Mucosa of gallbladder (tissue), 1 donor: ENCODE measurements around the gene CATSPERB. TPM values are rescaled to one million over a fixed set of nuclear protein-coding genes. Genes with fewer than 3 reads are reported as not detected.
"Not testable (repeated sequence)": the region's sequence is repeated elsewhere in the genome, so short reads cannot be mapped to it uniquely, and the experiment has no call there.

Experiments
- DNase-seq: peaks from one replicate; pipeline ENCODE4 v3.0.0-alpha.2; 2020; ENCODE audit warnings: low spot score
- total RNA-seq: library from RNA; stranded (reverse); gene quantifications from one replicate; pipeline ENCODE4 v1.2.1, GENCODE V29; 2021
- donor health status: DM: no; HTN: no; CAD: no.

Gene CATSPERB
- total RNA-seq, 1 donor from 2014 or later = 10.5 TPM

DNA sequence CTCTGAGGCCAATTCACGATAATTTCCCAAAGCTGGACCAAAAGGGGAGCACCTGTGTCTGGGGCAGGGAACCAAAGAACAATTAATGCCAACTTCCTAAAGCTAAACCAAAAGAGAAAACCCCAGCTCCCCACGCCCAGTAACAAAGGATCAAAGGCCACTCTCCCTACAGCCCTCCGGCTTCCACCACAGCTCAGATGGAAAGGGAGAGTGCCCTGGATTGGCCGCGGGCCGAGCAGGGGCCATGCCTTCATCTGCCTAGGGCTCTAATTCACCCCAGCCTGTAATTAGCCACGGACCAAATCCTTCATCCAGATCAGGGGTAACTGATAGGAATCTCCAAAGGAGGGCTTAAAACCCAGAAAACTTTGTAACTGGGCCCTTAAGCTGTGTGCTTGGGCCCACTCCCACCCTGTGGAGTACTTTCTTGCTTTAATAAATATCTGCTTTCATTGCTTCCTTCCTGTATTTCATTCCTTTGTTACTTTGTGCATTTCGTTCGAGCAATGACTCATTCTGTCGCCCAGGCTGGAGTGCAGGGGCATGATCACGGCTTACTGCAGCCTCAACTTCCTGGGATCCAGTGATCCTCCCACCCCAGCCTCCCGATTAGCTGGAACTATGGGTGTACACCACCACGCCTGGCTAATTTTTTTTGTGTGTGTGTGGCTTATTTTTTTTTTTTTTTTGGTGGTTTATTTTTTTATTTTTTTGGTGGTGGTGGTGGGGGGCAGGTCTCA lies 156.2 kb downstream of the CATSPERB start:
- no peak for DNase-seq

DNA sequence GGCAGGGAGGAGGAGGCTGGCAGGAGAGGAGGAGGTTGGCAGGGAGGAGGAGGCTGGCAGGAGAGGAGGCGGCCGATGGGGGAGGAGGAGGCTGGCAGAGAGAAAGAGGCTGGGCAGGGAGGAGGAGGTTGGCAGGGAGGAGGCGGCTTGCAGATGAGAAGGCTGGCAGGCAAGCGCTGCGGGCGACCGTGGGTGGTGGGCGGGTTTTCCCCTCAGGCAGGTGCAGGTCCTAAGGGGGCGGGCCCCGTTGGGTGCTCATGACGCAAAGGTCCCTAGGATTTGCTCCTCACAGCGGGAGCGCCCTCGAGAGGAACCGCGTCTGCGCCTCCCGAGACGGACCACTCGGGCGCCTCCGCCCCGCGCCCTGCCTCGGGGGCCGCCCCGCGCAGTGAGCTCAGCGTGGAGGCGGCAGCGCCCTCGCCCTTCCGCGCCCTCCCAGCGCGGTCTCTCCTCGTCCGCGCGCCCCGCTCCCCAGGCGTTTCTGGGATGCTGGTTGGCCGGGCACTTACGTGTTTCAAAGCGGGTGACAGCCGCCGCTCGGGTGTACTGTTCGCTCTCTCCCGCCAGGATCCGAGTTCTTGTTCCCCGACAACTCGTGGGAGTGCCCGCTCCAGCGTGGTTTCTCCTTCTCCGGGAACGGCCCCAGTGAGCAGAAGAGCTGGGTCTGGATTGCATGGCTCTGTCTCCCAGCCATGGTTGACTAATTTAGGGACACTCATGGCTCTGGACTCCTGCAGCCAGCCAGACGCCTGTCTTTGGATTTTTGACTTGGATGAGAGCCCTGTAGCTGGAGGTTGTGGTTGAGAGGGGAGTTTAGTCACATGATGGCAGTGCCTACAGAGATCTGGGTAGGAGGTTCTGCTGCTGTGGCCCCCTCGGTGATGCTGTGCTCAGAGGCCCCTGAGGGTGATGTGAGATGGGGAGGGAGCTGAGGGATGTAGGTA lies 157.7 kb downstream of the CATSPERB start:
- peak; percentile 27 for DNase-seq

DNA sequence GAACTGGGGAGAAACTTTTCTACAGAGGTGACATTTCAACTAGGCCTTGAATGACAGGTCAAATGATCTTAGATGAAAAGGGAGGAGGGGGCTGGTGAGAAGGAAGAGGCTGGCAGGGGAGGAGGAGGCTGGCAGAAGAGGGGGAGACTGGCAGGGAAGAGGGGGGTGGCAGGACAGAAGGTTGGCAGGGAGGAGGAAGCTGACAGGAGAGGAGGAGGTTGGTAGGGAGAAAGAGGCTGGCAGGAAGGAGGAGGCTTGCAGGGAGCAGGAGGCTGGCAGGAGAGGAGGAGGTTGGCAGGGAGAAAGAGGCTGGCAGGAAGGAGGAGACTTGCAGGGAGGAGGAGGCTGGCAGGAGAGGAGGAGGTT lies 158.4 kb downstream of the CATSPERB start:
- DNase-seq = no peak

DNA sequence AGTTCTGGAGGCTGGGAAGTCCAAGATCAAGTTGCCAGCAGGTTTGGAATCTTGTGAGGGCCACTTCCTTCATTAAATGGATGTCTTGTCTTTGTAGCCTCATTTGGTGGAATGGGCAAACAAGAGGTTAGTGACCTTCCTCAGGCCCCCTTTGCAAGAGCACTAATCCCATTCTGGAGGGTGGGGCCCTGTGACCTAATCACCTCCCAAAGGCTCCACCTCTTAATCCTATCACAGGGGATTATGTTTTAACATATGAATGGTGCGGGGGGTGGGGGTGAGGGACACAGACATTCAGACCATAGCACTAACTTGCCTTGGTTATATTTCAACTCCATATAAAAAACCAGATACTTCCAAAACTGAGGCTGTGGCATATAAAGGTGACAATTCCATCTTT lies 161.9 kb downstream of the CATSPERB start:
- no peak for DNase-seq

DNA sequence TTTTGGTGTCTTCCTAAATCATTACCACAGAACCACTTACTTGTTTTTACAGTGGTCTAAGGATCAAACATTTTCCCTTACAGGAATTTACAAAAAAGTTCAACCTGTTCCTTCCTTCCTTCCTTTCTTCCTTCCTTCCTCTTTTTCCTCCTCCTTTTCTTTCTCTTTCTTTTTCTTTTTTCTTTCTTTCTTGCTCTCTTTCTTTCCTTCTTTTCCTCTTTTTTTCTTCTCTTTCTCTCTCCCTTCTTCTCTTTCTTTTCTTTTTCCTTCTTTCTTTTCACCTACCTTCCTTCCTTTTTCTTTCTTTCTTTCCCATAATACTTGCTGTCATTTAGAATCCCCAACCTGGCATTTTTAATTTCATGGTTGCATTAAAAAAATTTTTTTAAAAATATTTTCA lies 162.6 kb downstream of the CATSPERB start:
- DNase-seq = no peak

DNA sequence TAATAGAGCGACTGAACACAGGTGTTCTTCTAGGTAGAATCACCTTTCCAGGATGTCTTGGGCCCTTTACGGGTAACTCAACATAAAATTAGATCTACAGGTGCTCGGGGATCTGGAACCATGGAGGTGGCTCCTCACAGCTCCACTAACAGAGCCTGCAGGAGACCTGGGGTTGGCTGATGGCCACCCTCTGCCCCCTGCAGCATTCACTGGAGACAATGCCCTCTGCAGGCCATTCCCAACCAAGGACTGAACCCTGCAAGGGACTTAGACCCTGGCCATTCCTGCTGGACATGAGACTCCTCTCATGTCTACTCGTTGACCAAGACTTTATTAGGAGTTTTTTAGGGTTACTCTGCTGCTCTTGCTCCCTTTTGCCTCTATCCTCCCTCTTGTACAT lies 163.3 kb downstream of the CATSPERB start:
- DNase-seq = no peak

DNA sequence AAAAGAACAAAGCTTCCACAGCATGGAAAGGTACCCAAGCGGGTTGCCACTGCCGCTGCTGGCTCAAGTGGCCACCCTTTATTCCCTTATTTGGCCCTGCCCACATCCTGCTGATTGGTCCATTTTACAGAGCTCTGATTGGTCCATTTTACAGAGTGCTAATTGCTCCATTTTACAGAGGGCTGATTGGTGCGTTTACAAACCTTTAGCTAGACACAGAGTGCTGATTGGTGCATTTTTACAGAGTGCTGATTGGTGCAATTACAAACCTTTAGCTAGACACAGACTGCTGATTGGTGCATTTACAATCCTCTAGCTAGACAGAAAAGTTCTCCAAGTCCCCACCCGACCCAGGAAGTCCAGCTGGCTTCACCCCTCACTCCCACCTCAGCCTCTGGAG lies 164.1 kb downstream of the CATSPERB start:
- DNase-seq = not testable (repeated sequence)

DNA sequence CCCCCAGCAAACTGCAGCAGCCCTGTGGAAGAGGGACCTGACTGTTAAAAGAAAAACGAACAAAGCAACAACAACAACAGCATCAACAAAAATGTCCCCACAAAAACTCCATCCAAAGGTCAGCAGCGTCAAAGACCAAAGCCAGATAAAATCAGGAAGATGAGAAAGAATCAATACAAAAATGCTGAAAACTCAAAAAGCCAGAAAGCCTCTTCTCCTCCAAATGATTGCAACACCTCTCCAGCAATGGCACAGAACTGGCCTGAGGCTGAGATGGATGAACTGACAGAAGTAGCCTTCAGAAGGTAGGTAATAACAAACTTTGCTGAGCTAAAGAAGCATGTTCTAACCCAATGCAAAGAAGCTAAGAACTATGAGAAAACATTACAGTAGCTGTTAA lies 176.4 kb downstream of the CATSPERB start:
- no peak for DNase-seq

DNA sequence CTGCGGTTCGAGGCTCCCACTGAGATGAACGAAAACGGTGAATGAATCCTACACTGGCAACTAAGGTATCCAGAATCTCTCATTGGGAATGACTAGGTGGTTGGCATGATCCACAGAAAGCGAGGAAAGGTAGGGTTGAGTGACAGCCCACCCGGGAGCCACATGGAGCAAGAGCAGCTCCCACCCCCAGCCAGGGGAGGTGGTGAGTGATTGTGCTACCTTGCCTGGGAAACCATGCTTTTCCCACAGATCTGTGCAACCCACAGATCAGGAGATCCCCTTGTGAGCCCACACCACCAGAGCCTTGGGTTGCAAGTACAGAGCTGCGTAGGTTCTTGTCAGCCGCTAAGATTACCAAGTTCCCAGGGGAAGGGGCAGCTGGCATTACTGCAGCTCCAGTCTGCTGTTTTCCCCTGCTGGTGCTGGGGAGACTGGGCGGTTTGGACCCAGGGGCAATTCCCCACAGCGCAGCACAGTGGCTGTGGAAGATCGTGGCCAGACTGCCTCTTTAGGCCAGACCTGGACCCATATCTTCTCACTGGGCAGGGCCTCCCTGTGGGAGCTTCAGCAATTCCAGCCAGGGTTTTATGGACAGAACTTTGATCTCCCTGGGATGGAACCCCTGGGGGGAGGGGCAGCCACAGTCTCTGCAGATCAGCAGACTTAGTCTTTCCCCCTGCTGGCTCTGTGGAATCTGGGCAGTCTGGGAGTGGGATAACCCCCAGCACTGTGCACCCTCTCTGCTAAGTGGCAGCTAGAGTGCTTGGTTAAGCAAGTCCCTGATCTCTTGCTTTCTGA lies 177.2 kb downstream of the CATSPERB start:
- no peak for DNase-seq

DNA sequence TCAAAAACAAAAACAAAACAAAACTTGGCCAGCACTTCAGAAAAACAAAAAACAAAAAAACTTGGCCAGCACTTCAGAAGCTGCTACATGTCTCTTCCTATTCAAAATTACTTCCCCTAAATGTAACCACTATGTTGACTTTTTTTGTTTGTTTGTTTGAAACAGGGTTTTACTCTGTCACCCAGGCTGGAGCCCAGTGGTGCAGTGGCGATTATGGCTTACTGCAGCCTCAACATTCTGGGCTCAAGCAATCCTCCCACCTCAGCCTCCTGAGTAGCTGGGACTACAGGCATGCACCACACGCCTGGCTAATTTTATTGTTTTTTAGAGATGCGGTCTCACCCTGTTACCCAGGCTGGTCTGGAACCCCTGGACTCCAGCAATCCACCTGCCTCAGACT lies 183.8 kb downstream of the CATSPERB start:
- DNase-seq = no peak

DNA sequence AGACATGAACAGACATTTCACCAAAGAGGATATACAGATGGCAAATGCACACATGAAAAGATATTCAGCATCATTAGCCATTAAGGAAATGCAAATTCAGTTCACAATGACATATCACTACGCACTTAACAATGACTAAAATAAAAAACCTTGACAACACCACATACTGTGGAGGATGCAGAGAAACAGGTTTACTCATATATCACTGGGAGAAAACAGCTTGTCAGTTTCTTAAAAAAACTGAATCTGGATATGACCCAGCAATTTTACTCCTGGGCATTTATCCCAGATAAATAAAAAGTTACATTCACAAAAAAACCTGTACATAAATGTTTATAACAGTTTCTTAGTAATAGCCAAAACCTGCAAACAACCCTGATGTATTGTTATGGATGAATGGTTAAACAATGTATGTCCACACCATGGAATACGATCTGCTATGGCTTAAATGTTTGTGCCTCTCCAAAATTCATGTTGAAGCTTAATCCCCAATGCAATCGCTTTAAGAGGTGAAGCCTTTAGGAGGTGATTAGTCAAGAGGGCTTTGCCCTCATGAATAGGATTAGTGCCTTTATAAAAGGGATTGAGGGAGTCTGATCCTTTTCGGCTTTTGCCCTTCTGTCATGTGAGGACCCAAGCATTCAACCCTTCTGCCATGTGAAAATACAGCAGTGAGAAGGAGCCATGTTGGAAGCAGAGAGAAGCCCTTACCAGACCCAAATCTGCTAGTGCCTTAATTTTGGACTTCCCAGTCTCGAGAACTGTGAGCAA lies 185.8 kb downstream of the CATSPERB start:
- DNase-seq = no peak

DNA sequence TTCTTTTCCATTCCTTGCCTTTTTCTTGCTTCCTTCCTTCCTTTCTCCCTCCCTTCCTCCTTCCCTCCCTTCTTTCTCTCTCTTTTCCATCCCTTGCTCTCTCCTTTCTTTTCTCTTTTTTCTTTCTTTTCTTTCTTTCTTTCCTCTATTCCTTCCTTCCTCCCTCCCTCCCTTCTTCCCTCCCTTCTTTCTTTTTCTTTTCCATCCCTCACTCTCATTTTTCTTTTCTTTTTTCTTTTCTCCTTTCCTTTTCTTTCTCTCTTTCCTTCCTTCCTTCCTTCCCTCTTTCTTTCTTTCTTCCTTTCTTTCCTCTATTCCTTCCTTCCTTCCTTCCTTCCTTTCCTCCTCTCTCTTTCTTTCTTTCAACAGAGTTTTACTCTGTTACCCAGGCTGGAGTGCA lies 186.7 kb downstream of the CATSPERB start:
- no peak for DNase-seq

DNA sequence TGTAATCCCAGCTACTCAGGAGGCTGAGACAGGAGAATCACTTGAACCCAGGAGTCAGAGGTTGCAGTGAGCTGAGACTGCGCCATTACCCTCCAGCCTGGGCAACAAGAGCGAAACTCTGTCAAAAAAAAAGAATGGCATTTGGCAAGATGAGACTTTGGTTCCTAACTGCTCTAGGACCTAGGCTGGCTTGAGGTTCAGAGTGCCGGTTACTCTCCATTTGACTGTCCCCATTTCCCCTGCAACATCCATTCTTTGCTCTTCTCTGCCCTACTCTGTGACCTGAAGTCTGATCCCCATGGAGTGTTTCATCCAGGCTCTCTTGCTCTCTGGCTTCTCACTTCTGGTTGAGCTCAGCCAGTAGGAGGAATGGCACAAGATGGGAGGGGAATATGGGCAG lies 195.6 kb downstream of the CATSPERB start:
- DNase-seq = no peak

DNA sequence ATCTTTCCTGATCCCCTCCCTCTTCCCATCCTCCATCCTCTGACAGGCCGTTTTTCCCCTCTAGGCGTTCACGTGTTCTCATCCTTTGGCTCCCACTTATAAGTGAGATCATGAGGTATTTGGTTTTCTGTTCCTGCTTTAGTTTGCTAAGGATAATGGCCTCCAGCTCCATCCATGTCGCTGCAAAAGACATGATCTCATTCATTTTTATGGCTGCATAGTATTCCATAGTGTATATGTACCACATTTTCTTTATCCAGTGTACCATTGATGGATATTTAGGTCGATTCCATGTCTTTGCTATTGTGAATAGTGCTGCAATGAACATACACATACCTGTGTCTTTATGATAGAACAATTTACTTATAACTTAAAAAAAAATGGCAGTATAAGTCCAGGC lies 197.8 kb downstream of the CATSPERB start:
- DNase-seq = not testable (repeated sequence)

DNA sequence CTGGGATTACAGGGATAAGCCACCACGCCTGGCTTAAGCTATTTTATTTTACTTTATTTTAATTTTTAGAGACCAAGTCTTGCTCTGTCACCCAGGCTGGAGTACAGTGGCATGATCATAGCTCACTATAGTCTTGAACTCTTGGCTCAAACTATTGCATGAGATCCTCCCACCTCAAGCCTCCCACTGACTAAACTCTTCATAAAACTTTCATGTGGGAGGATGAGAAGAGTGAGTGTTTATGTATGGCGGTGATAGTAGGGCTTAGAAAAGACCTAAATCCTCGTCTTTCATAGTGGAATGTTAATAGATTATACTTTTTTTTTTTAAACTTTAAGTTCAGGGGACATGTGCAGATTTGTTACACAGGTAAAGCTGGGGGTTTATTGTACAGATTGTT lies 198.3 kb downstream of the CATSPERB start:
- no peak for DNase-seq

Other genes starting within 250 kb of the CATSPERB start
- 72.3 TPM for gene PPP4R3A, start 221.8 kb downstream of the CATSPERB start, total RNA-seq
- 104 TPM for gene TC2N, start 135.4 kb upstream of the CATSPERB start, total RNA-seq
- 241 TPM for gene FBLN5, start 215.6 kb upstream of the CATSPERB start, total RNA-seq